GM12891 (cell line): Measurements from ENCODE around the gene TMEM196.
"Not testable (repeated sequence)": the region's sequence is repeated elsewhere in the genome, so short reads cannot be mapped to it uniquely, and the experiment has no call there.

ENCODE experiments used
- DNase-seq: peaks from one replicate; pipeline ENCODE4 v3.0.0; 2011; ENCODE audit warnings: low spot score; ENCODE audit not compliant: insufficient read length
- FAIRE-seq: peaks from 2 replicates; lab custom pipeline; 2011; peaks lifted over from hg19 to GRCh38; lab: Jason Lieb, UNC
- PAX5 ChIP-seq: IDR thresholded peaks from 2 replicates; pipeline ENCODE4 v1.6.1; 2011; ENCODE audit warnings: low read length, moderate library complexity, mild to moderate bottlenecking; ENCODE audit not compliant: insufficient read depth, severe bottlenecking
- POLR2A ChIP-seq: IDR thresholded peaks from 2 replicates; pipeline ENCODE4 v1.6.1; 2011; ENCODE audit warnings: low read depth, low read length, control low read depth
- POLR2AphosphoS5 ChIP-seq: IDR thresholded peaks from 2 replicates; pipeline ENCODE4 v1.6.1; 2011; ENCODE audit warnings: low read depth, low read length, control low read depth
- POU2F2 ChIP-seq: IDR thresholded peaks from 2 replicates; pipeline ENCODE4 v1.6.1; 2011; ENCODE audit warnings: low read depth, mild to moderate bottlenecking, control low read depth, low read length, moderate library complexity
- SPI1 ChIP-seq: IDR thresholded peaks from 2 replicates; pipeline ENCODE4 v1.6.1; 2011; ENCODE audit warnings: low read depth, low read length, control low read depth
- TAF1 ChIP-seq: IDR thresholded peaks from 2 replicates; pipeline ENCODE4 v1.6.1; 2011; ENCODE audit warnings: low read depth, low read length, control low read depth

The TMEM196 gene

GRCh38 chr7:19692111-19692828, 81.1 kb downstream of the TMEM196 start:
- FAIRE-seq (no peak), DNase-seq (no peak)
- TF ChIP-seq SPI1 = no peak
- TF ChIP-seq POLR2A = no peak
- no peak for TF ChIP-seq POLR2AphosphoS5
- TF ChIP-seq TAF1 = no peak
- no peak for TF ChIP-seq POU2F2
- TF ChIP-seq PAX5 = no peak

- FAIRE-seq (no peak), DNase-seq (no peak)
- no peak for TF ChIP-seq TAF1
- no peak for TF ChIP-seq SPI1
- TF ChIP-seq POU2F2 = no peak
- no peak for TF ChIP-seq POLR2AphosphoS5
- no peak for TF ChIP-seq POLR2A
- no peak for TF ChIP-seq PAX5
Observed at GRCh38 chr7:19690736-19691135, 82.7 kb downstream of the TMEM196 start.

- not testable (repeated sequence) for FAIRE-seq, DNase-seq
Observed at GRCh38 chr7:19689130-19689529, 84.3 kb downstream of the TMEM196 start.

GRCh38 chr7:19681596-19681995, 91.8 kb downstream of the TMEM196 start:
- FAIRE-seq (no peak), DNase-seq (no peak)
- TF ChIP-seq SPI1 (no peak), POLR2AphosphoS5 (no peak), POU2F2 (no peak), POLR2A (no peak), PAX5 (no peak), TAF1 (no peak)

DNA sequence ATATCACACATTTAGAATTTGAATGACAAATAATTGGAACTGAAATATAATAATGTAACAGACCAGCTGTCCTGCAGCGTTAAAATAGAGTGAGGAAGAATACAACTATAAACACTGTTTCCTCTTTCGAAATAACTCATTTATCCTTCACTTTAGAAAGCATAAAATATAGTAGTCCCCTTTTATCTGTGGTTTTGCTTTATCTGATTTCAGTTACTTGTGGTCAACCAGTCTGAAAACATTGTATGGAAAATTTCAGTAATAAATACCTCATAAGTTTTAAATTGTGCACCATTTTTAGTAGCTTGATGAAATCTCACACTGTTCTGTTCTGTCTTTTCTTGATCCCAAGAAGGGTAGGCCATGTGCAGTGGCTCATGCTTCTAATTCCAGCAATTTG, 96.2 kb downstream of the TMEM196 start:
- TF ChIP-seq TAF1 (no peak), PAX5 (no peak), SPI1 (no peak), POU2F2 (no peak), POLR2A (no peak), POLR2AphosphoS5 (no peak)
- no peak for DNase-seq
- no peak for FAIRE-seq

DNA sequence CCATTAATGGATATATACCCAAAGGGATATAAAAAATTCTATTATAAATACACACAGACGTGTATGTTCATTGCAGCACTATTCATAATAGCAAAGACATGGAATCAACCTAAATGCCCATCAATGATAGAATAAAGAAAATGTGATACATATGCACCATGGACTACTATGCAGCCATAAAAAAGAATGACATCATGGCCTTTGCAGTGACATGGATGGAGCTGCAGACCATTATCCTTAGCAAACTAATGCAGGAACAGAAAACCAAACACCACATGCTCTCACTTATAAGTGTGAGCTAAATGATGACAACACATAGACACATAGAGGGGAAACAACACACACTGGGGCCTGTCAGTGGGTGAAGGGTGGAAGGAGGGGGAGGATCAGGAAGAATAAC, 97.6 kb downstream of the TMEM196 start:
- FAIRE-seq (no peak), DNase-seq (no peak)
- no peak for TF ChIP-seq PAX5
- TF ChIP-seq POLR2A = no peak
- TF ChIP-seq TAF1 = no peak
- TF ChIP-seq POU2F2 = no peak
- TF ChIP-seq SPI1 = no peak
- no peak for TF ChIP-seq POLR2AphosphoS5

- TF ChIP-seq TAF1 = no peak
- DNase-seq (no peak), FAIRE-seq (no peak)
Observed at GRCh38 chr7:19674266-19674960, 99.0 kb downstream of the TMEM196 start.

- no peak for DNase-seq
- TF ChIP-seq POLR2AphosphoS5 (no peak), POLR2A (no peak), PAX5 (no peak), SPI1 (no peak), POU2F2 (no peak), TAF1 (no peak)
- no peak for FAIRE-seq
Observed at GRCh38 chr7:19670806-19671205, 102.6 kb downstream of the TMEM196 start.
